ENCODE data around the gene SH3BP1. TPM values are rescaled to one million over a fixed set of nuclear protein-coding genes. Genes with fewer than 3 reads are reported as not detected.

SH3BP1 gene
- total and polyA plus RNA-seq, 2 of the 4 experiments (the other 2 are of a cell fraction) = 8.8 to 33.3 TPM

DNA sequence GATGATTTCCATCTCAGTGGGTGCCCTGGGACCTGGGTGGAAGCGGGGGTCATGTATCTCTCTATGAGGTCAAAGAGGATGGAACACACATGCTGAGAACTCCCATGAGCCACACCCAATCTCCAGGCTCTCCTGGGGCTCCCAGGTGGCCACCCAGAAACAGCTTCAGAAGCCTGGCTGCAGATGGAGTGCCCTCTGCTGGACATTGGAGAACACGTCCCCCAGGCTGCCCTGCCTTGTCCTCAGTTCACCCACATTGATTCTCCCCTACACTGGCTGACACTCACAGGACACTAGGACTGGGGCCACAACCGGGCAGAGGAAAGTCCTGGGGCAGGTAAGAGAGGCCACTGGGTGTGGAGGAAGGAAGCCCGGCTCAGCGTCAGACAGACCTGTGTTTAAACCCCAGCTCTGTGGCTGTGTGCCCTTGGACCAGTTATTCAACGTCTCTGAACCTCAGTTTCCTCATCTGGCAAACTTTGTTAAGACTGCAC, 42.1 kb downstream of the SH3BP1 start:
- no peak overlapping the region for H3K18ac ChIP-seq (ENCODE audit: low read depth, low read length)
- H3K4me2 ChIP-seq (ENCODE audit: low read depth, low read length) = no peak overlapping the region
- no peak overlapping the region for H3K23ac ChIP-seq (ENCODE audit: low read depth, low read length)
- H3K4ac ChIP-seq (ENCODE audit: low read depth, low read length) = peak overlapping the region; percentile 79
- peak overlapping the region; percentile 79 for H2AK5ac ChIP-seq (ENCODE audit: low read depth, low read length)
- WGBS, 2 experiments (ENCODE audit: extremely low coverage in 2 of 2, insufficient read length in 1 of 2) = no CpG with 5 or more reads among the region's 6 CpGs
- H2BK5ac ChIP-seq (ENCODE audit: low read depth, low read length, poor library complexity, severe bottlenecking) = peak overlapping the region; percentile 78
- H3K9me1 ChIP-seq (ENCODE audit: insufficient read depth, low read length) = no peaks in the 10 kb centered on the region
- no peak overlapping the region for H3K56ac ChIP-seq (ENCODE audit: extremely low read depth, insufficient read depth, low read length)
- no TSS peak for BruUV-seq (replicated peaks)
- H4K91ac ChIP-seq (ENCODE audit: insufficient read depth, low read depth, low read length) = peak overlapping the region; percentile 63
- peak overlapping the region; percentile 62; the same call in 1 of the 2 replicates for H2BK120ac ChIP-seq (ENCODE audit: low read depth, low read length)
- H3K79me1 ChIP-seq (ENCODE audit: low read depth in 1 of 2, low read length in 2 of 2) = peaks cover 10 to 35% of the 10 kb centered on the region in 2 experiments; a peak in 3 of 4 replicates
- ATAC-seq (ENCODE audit: low read depth) (peak; percentile 28), DNase-seq (peak; percentile 77)
- peak overlapping the region; percentile 2; the same call in 1 of the 3 replicates for H2BK15ac ChIP-seq (ENCODE audit: low read depth, low read length)
- H3K9me3 ChIP-seq (ENCODE audit: control insufficient read depth, insufficient read depth, low read length) = no peaks in the 10 kb centered on the region
- H3K4me3 ChIP-seq (ENCODE audit: insufficient read depth, low read depth, low read length) = no peak overlapping the region
- in situ Hi-C loops (cut with MboI; ENCODE audit: low sequenced_read_pairs) = loop anchor here (5.0 kb wide), 1 partner anchor 34 kb away; no protein-coding TSS in a partner anchor
- peaks cover 17% of the 10 kb centered on the region for H3K4me1 ChIP-seq (ENCODE audit: control insufficient read depth, insufficient read depth, low read length)
- intact Hi-C loops (cut with micrococcal nuclease) = loop anchor here (1.0 to 5.0 kb wide), 4 partner anchors 20 to 111 kb away; no protein-coding TSS in a partner anchor
- H3K27ac ChIP-seq (ENCODE audit: insufficient read depth, low read length) = peak overlapping the region; percentile 45; the same call in 1 of the 2 replicates
- peak overlapping the region in 1 of 2 experiments; percentile 60; a peak in 1 of 4 replicates for H4K8ac ChIP-seq (ENCODE audit: low read depth in 2 of 2, low read length in 2 of 2)
- peaks cover 24% of the 10 kb centered on the region for H3K36me3 ChIP-seq (ENCODE audit: control insufficient read depth, insufficient read depth, low read length)
- H3K14ac ChIP-seq (replicated peaks; ENCODE audit: low read depth, low read length) = no peak overlapping the region
- peak overlapping the region; percentile 81 for H2AFZ ChIP-seq (replicated peaks; ENCODE audit: low read length, poor library complexity)
- dilution Hi-C loops (cut with HindIII; ENCODE audit: low sequenced_read_pairs, unreplicated experiment) = no loop called here
- 0 out of 2 replicates have a peak overlapping the region, but pooled peaks have one; percentile 45 for H4K5ac ChIP-seq (ENCODE audit: low read depth, low read length)
- H4K20me1 ChIP-seq (ENCODE audit: insufficient read depth, low read length) = peaks cover 51% of the 10 kb centered on the region
- H3K27me3 ChIP-seq (ENCODE audit: control insufficient read depth, insufficient read depth, low read length) = no peaks in the 10 kb centered on the region
- peak overlapping the region; percentile 79 for H2BK20ac ChIP-seq (ENCODE audit: low read depth, low read length)
- CTCF ChIA-PET = interaction anchor here (1.0 to 2.0 kb wide), 5 partner anchors 14 to 47 kb away, joined by 3 to 24 read pairs (median 15); no protein-coding TSS in a partner anchor
- no peak overlapping the region for H3K9ac ChIP-seq (ENCODE audit: low read depth, low read length)
- peak; percentile 94 for TF ChIP-seq RAD21 (IDR thresholded peaks at IDR 0.05; ENCODE audit: low read length)
- TF ChIP-seq SMC3 (IDR thresholded peaks at IDR 0.05; ENCODE audit: low read depth, low read length) = peak; percentile 96
- no peak for TF ChIP-seq NFE2L2 (IDR thresholded peaks at IDR 0.05; ENCODE audit: low read depth, low read length)
- TF ChIP-seq, protein P1, sequence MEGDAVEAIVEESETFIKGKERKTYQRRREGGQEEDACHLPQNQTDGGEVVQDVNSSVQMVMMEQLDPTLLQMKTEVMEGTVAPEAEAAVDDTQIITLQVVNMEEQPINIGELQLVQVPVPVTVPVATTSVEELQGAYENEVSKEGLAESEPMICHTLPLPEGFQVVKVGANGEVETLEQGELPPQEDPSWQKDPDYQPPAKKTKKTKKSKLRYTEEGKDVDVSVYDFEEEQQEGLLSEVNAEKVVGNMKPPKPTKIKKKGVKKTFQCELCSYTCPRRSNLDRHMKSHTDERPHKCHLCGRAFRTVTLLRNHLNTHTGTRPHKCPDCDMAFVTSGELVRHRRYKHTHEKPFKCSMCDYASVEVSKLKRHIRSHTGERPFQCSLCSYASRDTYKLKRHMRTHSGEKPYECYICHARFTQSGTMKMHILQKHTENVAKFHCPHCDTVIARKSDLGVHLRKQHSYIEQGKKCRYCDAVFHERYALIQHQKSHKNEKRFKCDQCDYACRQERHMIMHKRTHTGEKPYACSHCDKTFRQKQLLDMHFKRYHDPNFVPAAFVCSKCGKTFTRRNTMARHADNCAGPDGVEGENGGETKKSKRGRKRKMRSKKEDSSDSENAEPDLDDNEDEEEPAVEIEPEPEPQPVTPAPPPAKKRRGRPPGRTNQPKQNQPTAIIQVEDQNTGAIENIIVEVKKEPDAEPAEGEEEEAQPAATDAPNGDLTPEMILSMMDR (conservative IDR thresholded peaks at IDR 0.05; ENCODE audit: low read depth, low read length) = peak; percentile 93
- TF ChIP-seq BHLHE40 (IDR thresholded peaks at IDR 0.05; ENCODE audit: low read depth, low read length) = no peak
- POLR2A ChIA-PET (ENCODE audit: unreplicated experiment) = interaction anchor here (1.2 to 2.1 kb wide), 4 partner anchors 23 to 123 kb away, joined by 4 to 15 read pairs (median 10); partner anchors contain the start of genes PDXP and SH3BP1
- peak overlapping the region; percentile 80 for H2AK9ac ChIP-seq (replicated peaks; ENCODE audit: low read depth, low read length, poor library complexity)

Data from IMR-90 (cell line).